GM19467 (cell line): ENCODE data around the gene NUDT1.

Experiments used
- ATAC-seq: cut with Tn5 transposase; IDR thresholded peaks from one replicate; pipeline ENCODE4 v1.9.1; 2021; ENCODE audit warnings: mild to moderate bottlenecking, moderate library complexity; ENCODE audit not compliant: unreplicated experiment

Gene NUDT1

GRCh38 chr7:2222516-2222915 is 19.5 kb upstream of the NUDT1 start:
- no peak for ATAC-seq

DNA sequence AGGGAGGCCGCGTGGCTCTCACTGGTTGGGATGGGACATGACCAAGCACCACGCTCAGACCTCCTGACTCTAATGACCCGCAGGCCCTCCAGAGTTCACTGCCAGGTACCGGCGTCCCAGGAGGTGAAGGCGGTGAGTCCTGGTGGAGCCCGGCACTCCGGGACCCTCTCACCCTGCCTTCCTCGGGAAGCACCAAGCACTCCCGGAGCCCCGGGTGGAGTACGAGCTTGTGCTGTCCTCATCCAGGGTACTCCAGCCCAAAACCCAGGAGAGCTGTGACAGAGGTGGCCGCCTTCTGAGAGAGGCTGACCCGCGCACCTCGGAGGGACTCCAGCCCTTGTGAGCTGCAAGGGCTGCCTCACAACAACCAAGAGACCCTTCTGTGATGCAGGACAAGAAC is 18.7 kb upstream of the NUDT1 start:
- no peak for ATAC-seq

DNA sequence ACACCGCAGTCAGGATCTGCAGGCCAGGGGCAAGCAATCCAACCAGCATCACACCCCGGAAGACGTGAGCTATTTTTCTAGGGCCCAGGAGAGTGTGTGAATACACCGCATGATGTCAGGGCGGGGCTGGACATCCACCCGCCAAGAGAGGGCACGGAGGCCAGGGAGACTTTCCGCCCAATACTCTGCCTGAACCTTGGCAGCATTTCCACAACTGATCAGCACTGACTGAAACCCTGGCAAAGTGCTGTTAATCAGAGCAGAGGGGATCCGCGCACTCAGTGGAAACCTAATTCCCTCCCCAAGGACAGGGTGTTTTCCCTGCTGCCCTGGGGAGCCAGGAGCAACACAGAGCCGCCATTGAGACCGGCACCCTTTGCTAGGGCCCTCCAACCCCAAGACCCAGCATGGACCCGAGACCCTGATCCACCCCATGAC is 17.5 kb upstream of the NUDT1 start:
- ATAC-seq: no peak

- no peak for ATAC-seq
Measured at GRCh38 chr7:2224934-2225333, 17.1 kb upstream of the NUDT1 start.

- ATAC-seq: no peak
Measured at GRCh38 chr7:2225336-2225735, 16.7 kb upstream of the NUDT1 start.

DNA sequence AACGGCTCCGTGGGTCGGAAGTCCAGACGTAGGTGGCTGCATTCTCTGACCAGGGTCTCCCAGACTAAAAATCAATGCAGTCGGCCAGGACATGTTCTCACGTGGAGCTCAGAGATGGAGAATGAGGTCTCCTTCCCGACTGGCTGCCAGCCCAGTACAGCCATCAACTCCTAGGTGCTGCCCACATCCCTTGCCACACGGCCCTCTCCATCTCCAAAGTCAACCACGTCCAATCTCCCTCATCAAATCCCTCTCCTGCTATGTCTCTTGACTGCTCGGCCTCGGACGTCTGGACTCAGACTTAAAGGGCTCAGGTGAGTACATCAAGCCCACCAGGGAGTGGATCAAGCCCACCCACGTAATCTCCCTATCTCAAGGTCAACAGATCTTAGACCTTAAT is 16.2 kb upstream of the NUDT1 start:
- ATAC-seq: no peak

DNA sequence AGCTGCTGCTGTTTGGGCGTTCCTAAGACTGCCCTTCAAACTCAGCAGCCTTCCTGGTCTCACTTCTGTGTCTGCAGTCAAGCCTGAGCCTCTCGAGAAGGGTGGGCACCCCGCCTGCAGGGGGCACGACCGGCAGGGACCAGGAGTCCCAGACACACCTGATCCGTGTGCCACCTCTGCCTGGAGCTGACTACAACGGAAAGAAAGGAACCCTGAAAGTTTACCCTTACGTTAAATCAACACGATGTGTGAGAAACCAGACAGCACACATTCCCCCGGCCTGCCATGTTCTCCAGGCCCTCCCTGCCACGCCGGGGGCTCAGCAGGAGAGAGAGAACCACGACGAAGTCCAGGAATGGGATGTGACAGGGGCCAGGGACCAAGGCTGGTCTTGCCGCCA is 14.3 kb upstream of the NUDT1 start:
- ATAC-seq: no peak

DNA sequence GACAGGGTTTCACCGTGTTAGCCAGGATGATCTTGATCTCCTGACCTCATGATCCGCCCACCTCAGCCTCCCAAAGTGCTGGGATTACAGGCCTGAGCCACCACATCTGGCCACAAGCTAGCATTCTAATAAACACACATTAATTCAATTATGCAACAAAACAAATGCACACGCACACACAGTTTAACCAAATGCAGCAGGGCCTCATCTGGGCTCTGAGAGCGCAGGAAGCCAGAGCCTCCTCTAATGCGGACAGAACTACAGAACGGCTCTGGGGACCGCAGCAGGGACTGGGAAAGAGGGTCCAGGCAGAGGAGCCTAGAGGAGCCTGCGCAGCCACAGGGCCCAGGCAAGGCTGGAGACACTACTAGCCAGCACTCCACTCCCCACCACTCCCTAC is 13.1 kb upstream of the NUDT1 start:
- no peak for ATAC-seq

GRCh38 chr7:2229467-2229866 is 12.6 kb upstream of the NUDT1 start:
- no peak for ATAC-seq

GRCh38 chr7:2230226-2230625 is 11.8 kb upstream of the NUDT1 start:
- ATAC-seq: no peak

DNA sequence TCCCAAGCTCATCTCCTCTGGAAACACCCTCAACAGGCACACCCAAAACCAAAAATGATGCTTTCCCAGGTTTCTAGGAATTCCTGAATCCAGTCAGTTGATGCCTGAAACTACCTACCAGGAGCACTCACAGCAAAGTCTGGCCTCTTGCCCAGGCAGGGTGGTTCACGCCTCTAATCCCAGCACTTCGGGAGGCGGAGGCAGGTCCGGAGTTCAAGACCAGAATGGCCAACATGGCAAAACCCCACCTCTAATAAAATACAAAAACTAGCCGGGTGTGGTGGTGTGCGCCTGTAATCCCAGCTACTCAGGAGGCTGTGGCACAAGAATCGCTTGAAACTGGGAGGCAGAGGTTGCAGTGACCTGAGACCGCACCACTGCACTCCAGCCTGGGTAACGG is 11.1 kb upstream of the NUDT1 start:
- no peak for ATAC-seq

DNA sequence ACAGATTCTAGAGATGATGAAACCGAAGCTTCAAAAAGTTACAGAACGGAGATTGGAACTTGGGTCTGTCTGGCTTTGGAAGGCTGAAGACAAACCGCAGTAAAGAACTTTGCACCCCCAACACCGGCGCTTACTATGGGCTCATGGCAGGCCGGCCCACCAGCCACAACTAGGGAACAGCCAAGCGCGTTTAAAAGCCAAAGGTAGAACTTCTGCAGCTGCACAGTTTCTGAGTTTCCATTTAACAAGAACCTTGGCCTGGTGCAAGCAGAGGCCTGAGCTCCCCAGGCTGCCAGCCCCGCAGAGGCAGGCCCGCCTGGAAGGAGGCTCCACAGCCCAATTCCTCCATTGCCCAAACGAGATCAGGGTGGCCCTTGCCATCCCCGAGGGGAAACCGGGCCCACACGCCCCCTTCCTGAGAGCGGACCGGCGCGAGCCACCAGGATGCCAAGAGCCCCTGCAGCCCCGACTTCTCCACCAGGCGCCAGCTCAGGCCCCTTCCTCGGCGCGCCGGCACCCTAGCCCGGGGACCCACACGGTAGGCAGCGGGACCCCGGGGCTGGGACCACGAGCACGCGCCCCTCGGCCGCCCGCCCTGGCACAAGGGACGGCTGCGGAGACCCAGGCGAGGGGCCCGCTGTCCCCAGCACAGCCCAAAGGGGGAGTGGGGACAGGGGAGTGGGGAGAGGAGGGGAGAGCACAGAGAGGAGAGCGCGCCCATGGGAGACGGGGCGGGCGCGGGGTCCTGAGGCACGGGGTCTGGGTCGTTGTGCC is 9.8 kb upstream of the NUDT1 start:
- peak; percentile 26 for ATAC-seq

GRCh38 chr7:2232766-2233520 is 9.1 kb upstream of the NUDT1 start, which contains the start of gene MAD1L1:
Gene MAD1L1 (minus strand): TSS chr7:2232945. CDS start chr7:2230133, 2,812 bp downstream.
- peak; percentile 68 for ATAC-seq

- ATAC-seq: no peak
Measured at GRCh38 chr7:2233926-2234325, 8.1 kb upstream of the NUDT1 start.

DNA sequence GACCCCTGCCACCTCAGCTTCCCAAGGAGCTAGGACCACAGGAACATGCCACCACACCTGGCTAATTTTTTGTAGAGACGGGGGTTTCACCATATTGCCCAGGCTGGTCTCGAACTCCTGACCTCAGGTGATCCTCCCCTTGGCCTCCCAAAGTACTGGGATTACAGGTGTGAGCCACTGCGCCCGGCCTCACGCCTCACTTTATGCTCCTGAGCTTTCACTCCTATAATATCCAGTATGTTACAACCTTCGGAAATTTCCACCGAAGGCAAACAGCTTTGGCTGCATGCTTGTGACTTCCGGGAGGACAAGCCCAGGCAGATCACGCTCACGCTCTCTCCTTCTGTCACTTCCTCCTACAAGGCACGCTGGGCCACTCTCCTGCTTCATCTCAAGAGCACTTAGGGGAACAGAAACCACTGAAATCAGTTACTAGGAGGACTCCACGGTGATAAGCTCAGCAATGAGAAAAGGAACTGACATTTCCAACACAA is 4.9 kb upstream of the NUDT1 start:
- peak; percentile 52 for ATAC-seq

DNA sequence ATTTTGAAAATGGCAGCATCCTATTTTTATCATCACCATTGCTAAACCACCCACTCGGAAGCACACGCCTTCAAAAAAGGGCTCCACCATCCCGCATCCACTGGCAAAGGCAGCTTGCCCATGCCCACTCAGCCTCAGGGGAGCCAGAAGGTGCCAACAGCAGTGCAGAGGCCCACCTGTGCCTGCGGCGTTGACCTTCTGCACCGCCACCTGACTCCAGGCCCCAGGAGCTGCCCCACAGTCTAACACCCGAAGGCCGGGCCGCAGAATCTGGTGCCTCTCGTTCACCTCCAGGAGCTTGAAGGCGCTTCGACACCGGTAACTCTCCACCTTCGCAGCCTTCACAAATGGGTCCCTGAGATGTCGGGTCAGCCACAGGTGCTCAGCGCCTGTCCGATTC is 2.8 kb upstream of the NUDT1 start:
- ATAC-seq: no peak

GRCh38 chr7:2242541-2243429 is 759 bp downstream of the NUDT1 start:
- ATAC-seq: no peak

DNA sequence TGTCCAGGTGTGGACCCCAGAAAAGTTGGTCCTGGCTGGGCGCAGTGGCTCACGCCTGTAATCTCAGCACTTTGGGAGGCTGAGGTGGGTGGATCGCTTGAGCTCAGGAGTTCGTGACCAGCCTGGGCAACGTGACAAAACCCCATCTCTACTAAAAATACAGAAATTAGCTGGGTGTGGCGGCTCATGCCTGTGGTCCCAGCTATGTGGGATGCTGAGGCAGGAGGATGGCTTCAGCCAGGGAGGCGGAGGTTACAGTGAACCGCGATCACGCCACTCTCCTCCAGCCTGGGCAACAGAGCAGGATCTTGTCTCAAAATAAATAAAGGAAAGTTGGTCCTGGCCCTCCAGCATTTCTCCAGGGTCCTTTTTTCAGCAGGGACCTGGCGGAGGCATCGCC is 1.4 kb downstream of the NUDT1 start:
- no peak for ATAC-seq

GRCh38 chr7:2244404-2244995 is 2.5 kb downstream of the NUDT1 start:
- ATAC-seq: no peak

DNA sequence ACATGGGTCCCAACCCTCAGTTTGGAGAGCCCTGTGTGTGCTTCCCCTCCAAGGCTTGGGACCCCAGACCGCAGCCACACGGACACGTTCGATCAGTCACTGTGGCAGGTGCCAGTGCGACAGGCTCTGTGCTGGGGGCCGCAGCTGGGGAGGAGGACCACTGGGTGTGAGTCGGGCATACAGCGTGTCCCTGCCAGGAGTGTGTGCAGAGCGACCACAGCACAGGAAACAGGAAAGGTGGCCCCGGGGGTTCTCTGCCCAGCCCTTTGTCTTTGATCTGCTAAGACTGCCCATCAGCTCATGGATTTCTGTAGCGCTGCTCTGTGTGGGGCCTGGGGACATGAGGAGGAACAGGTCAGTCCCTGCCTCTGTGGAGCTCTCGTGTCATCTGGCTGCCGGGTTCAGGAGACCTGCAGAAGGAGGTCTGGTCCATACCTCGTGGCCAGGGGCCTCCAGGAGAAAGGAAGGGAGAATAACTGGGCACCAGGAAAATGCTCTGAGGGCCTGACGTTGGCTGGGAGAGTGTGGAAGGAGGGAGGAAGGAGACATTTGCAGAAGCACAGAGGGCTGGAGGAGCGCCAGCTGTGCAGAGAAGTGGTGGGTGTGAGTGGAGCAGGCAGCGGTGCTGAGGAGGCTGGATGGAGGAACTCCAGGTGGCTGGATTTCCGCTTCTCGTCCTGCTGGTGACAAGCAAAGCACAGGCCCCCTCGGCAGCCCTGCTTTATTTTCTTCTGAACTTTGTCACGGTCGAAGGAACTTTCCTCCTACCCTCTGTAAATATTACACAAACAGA is 4.1 kb downstream of the NUDT1 start:
- ATAC-seq: no peak
